ENCODE measurements around the gene N4BP3. TPM values are rescaled to one million over a fixed set of nuclear protein-coding genes. Genes with fewer than 3 reads are reported as not detected.

The N4BP3 gene, protein sequence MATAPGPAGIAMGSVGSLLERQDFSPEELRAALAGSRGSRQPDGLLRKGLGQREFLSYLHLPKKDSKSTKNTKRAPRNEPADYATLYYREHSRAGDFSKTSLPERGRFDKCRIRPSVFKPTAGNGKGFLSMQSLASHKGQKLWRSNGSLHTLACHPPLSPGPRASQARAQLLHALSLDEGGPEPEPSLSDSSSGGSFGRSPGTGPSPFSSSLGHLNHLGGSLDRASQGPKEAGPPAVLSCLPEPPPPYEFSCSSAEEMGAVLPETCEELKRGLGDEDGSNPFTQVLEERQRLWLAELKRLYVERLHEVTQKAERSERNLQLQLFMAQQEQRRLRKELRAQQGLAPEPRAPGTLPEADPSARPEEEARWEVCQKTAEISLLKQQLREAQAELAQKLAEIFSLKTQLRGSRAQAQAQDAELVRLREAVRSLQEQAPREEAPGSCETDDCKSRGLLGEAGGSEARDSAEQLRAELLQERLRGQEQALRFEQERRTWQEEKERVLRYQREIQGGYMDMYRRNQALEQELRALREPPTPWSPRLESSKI
- total RNA-seq = 1.6 and 2.8 TPM in 2 replicates

DNA sequence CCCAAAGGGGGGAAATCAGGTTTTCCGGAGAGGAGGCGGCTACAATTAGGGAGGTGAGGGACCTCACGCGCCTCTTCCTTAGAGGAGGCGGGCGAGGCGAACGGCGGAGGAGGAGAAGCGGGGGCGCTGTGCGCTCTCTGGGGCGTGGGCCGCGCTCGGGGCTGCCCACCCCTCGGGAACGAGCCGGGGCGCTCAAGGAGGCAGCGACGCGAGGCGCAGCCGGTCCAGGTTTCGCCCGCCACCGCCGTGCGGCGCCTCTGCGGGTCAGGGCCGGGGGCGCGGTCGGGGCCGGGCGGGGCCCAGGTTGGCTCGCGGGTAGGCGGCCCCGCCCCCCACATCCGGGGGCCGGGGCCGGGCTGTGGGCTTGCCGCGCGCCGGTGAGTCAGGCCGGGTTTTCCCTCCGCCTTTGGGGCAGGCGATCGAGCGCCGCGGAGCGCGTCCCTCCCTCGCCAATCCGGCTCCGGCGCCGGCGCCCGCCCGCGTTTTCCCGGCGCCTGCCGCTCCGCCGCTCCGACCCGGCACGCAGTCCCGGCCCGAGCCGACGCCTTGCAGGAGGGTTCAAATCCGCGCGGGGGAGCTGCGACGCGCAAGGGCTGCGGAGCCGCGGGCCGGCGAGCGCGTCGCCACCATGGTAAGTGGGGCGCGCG, at the start of gene N4BP3:
Gene N4BP3 (plus strand): TSS at position 392 of the 647 bp plus-strand sequence. CDS start 6,052 bp downstream, outside the sequence.

DNA sequence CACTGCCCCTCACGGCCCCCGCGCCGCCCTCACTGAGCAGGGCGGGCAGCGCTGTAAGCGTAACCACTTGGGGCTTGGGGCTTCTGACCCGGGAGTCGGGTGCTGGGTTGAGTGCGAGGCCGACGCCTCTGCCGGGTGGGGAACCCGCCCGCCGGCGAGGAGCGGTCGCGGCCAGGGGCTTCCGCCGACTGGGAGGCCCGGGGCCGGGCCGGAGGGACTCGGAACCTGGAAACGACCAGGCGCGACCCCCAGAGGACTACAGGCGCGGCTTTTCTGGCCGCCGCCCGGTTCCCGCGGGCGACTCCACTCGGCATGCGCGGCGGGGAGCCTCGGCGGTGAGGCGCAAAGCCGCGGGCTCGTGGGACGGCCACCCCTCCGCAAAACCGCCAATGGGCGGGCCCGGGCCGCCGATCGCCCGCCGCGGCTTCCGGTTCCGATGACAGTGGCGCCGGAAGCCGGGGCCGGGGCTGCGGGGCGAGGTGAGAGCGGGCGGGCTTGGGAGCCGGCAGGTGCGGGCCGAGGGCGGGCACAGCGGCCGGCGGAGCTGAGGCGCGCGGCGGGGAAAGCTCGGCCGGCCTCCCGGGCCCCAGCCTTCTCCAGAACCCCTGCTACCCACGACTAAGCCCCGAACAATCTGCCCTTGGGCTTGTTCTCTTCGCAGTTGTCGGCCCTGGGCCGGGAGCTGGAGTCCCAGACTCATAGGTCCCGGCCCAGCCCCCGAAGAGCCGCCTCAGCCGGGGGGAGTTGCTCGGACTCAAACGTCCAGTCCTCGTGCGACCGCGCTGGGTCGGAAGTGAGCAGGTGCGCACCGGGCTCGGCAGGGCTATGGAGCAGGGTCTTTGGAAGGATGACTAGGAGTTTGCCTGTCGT, 17.5 kb downstream of the N4BP3 start, which contains the start of gene RMND5B:
Gene RMND5B (plus strand): TSS at position 439 of the 870 bp plus-strand sequence. CDS start 7,106 bp downstream, outside the sequence.

DNA sequence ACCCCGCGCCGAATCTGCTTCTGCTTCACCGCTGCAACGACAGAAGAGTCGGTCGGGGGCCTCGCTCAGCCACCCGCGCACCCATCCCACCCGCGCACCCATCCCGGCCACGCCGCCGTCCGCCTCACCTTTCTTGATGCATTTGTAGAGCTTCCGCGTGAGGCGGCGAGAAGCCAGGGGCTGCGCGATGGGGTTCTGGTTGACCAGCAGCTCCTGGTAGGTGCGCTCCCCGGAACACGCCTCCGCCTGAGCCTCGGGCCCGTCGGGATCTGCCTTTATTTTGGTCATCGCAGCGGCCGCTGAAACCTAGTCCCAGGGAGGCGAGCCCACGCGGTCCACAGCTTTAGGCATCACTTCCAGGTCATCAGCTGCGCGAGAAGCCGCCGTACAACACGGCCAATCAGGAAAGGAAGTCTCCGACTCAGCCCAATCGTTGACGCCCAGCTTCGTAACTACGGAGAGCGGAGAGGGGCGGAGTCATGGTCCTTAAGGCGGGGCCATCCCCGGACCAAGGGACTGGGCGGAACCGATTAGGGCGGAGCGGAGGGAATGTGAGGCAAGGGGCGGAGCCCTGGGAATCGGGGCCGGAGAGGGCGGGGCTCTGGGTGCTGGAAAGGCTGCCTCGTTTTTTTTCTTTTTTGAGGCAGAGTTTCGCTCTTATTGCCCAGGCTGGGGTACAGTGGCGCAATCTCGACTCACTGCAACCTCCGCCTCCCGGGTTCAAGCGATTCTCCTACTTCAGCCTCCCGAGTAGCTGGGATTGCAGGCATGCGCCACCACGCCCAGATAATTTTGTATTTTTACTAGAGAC, 40.4 kb downstream of the N4BP3 start, which contains the start of gene NHP2:
Gene NHP2 (minus strand): TSS at position 356 of the 811 bp plus-strand sequence. CDS start 68 bp downstream, at position 288.

Other genes starting within 250 kb of the N4BP3 start
- not detected in 2 replicates for gene PROP1, start 117.3 kb upstream of the N4BP3 start, total RNA-seq
- 19.0 and 48.8 TPM in 2 replicates for gene RMND5B, start 17.5 kb downstream of the N4BP3 start, total RNA-seq
- gene NHP2, start 40.4 kb downstream of the N4BP3 start, total RNA-seq = 248 and 376 TPM in 2 replicates
- not detected in 2 replicates for gene GMCL2, start 73.8 kb downstream of the N4BP3 start, total RNA-seq
- 65.7 and 122 TPM in 2 replicates for gene HNRNPAB, start 91.0 kb downstream of the N4BP3 start, total RNA-seq
- gene PHYKPL, start 119.3 kb downstream of the N4BP3 start, total RNA-seq = 9.8 and 21.2 TPM in 2 replicates

Measured in epithelial cell of alveolus of lung (primary cell).